T-helper 2 cell treated with Interferon-gamma antibody and Interleukin-4, amounts not matched to agents 5 μg/mL and 100 μg/mL, for 36 hours (primary cell): Measurements from ENCODE around the gene TRMT10A.
"Not testable (repeated sequence)": the region's sequence is repeated elsewhere in the genome, so short reads cannot be mapped to it uniquely, and the experiment has no call there.

Experiments
- DNase-seq: peaks from one replicate; pipeline ENCODE4 v3.0.0; 2021; ENCODE audit warnings: low spot score
- H3K27ac Mint-ChIP-seq: one replicate; pipeline ENCODE4 v1.8.0; 2021; ENCODE audit warnings: mild to moderate bottlenecking, mixed read lengths
- H3K27me3 Mint-ChIP-seq: one replicate; pipeline ENCODE4 v1.8.0; 2021; ENCODE audit warnings: low read depth, mixed read lengths
- H3K36me3 Mint-ChIP-seq: one replicate; pipeline ENCODE4 v1.8.0; 2021; ENCODE audit warnings: low read depth, mixed read lengths
- H3K4me1 Mint-ChIP-seq: one replicate; pipeline ENCODE4 v1.8.0; 2021; ENCODE audit warnings: low read depth, mixed read lengths
- H3K4me3 Mint-ChIP-seq: one replicate; pipeline ENCODE4 v1.8.0; 2022; ENCODE audit warnings: mild to moderate bottlenecking, moderate library complexity, mixed read lengths
- H3K9me3 Mint-ChIP-seq: one replicate; pipeline ENCODE4 v1.8.0; 2021; ENCODE audit warnings: mixed read lengths

Gene TRMT10A

DNA sequence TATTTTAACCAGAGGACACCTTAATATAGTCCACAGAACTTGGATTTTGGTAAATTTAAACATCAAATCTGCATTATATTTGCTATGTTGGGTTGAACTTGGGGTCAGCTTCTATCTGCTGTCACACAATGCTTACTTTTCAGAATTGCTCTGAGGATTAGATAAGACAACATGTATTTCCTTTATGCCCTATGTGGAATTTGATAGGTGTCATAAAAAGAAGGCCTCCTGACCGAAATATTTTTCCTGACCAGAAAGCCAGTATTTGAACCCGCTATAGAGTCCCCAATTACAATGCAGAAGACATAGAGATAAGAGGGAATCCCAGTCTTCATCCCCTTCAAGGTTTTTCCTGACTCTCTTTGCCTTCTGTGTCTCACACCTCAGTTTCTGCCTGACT is 14.9 kb upstream of the TRMT10A start:
- H3K27me3 Mint-ChIP-seq = peaks cover 23% of the 10 kb centered on the region
- H3K4me1 Mint-ChIP-seq = no peaks in the 10 kb centered on the region
- no peak overlapping the region for H3K27ac Mint-ChIP-seq
- no peak overlapping the region for H3K4me3 Mint-ChIP-seq
- no peak for DNase-seq
- H3K9me3 Mint-ChIP-seq = no peaks in the 10 kb centered on the region
- H3K36me3 Mint-ChIP-seq = no peaks in the 10 kb centered on the region

DNA sequence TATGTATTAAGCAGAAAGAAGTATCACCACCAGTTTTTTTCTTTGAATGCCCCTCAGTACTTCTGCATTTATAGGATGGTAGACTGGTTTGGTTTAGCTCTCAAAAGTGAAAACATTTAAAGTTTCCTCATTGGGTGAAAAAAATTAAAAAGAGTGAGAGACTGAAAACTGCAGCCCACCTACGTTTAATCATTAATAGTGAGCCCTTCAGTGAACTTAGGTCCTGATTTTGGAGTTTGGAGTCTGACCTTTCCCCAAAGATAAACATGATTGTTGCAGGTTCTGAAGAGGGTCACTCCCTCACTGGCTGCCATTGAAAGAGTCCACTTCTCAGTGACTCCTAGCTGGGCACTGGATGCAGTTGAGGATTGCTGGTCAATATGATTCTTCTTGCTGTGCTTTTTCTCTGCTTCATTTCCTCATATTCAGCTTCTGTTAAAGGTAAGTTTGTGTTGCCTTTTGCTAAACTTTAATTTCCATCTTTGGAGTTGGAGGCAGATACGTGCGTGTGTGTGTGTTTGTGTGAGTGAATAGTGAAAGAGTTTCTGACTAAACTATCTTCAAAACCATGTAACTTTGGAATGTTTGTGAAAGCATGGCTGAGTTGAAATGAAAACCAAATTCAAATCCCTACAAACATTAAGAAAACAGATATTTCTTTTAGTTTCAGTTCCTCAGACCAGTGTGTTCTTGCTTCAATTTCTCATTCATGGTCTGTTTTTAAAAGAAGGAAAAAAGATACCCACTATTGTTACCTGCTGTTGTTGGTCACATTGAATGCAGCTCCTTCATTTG is 10.9 kb upstream of the TRMT10A start, which contains the start of gene MTTP:
MTTP (plus strand) TSS at position 295 of the 795 bp plus-strand sequence; CDS start at position 381, 86 bp downstream.
- Mint-ChIP-seq H3K4me1 (no peaks in the 10 kb centered on the region), H3K4me3 (no peak within 1 kb of the TSS), H3K27ac (no peak within 1 kb of the TSS), H3K9me3 (no peaks in the 10 kb centered on the region), H3K27me3 (peaks cover 30% of the 10 kb centered on the region), H3K36me3 (no peaks in the 10 kb centered on the region)
- no peak for DNase-seq

DNA sequence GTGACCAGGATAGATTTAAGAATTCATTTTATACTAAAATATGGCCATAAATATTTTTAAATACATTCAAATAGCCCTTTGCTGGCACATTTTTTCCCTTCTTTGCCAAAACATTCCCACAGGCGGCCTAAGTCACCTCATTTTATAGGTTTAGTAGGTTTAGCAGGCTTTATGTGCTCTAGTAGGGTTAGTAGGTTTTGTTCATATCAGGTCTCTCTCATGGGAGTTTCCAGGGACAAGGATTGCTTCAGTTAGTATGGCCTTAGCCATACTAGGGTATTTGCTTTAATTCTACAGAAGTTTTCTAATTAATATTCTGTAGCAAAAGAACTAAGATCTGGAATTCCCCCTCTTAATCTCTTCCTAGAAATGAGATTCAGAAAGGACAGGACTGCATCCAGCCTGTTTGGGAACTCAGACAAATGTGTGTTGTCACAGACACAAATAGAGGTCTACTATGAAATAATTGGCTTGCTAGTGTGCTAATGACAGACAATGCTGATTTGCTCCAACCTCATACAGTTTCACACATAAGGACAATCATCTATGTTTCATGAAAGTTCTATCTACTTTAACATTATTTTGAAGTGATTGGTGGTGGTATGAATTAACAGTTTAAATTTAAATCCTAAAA is 10.0 kb upstream of the TRMT10A start:
- Mint-ChIP-seq H3K27ac (no peak overlapping the region), H3K4me3 (no peak overlapping the region), H3K4me1 (no peaks in the 10 kb centered on the region), H3K27me3 (peaks cover 26% of the 10 kb centered on the region), H3K36me3 (no peaks in the 10 kb centered on the region), H3K9me3 (no peaks in the 10 kb centered on the region)
- no peak for DNase-seq

DNA sequence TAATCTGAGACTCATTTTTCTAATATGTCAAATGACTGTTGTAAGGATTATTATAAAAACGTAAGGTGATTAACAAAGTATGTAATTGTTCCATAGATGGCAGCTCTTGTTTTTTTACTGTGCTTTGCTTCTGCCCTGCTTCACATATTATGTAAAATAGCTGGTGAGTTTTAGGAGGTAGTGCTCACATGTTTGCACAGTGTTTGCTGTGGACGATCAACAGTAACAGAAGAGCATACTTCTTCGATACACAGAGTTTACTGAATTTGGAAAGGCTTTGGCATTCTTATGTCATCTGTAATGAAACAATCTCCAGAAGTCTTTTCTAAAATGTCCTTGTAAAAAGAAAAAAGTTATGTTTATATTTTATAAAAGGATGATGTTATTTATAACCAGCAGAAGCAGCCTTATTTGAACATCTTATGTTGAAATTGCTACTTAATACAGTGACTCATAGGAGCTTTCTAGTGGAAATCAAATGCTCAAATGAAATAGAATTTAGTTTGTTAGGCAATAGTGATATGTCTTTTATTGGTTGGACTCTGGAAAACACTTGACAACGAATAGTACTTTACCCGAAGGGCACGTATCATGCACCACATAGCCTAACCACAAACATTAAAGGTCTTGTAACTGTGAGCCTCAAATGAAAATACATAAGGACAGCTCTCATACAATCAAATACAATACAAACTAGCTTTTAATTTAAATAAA is 8.8 kb upstream of the TRMT10A start:
- Mint-ChIP-seq H3K9me3 (no peaks in the 10 kb centered on the region), H3K27me3 (peaks cover 29% of the 10 kb centered on the region), H3K27ac (no peak overlapping the region), H3K4me3 (no peak overlapping the region), H3K4me1 (no peaks in the 10 kb centered on the region), H3K36me3 (no peaks in the 10 kb centered on the region)
- DNase-seq = no peak

DNA sequence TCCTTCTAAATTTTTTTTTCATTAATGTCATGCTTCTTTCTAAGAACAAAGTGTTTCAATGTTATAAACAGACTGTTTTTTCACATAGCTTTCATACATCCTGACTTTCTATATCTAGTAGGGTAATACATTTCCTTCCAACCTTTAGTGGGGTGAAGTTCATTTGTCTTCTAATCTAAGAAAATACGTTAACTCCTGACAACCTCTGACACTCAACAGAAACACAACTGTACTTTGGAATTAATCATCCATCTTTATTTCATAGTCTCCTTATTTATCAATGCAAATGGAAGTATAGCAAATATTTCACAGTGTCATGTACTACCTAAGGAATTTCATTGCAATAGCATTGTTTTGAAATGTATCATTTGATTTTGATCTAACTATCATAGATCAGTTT is 8.0 kb upstream of the TRMT10A start:
- no peak for DNase-seq
- Mint-ChIP-seq H3K4me1 (no peaks in the 10 kb centered on the region), H3K36me3 (no peaks in the 10 kb centered on the region), H3K4me3 (no peak overlapping the region), H3K27ac (no peak overlapping the region), H3K27me3 (peaks cover 31% of the 10 kb centered on the region), H3K9me3 (no peaks in the 10 kb centered on the region)

DNA sequence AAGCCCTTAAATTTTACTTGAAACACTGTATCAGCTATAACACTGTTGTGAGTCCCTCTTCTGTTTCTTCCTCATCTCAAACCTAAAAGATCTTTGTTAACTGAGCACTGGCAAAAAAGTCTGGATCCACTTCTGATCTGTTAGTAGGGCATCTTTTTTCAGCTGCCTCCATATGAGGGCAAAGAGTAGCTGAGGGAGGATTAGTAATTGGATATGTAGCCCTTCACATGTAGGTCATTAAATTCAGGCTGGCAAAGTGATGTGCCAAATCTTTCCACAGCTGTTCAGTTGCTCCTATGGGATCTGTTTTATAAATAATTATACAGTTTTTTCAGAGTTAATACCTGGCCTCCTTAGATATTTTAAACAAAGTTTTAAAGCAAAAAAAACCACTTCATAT is 1.1 kb upstream of the TRMT10A start:
- Mint-ChIP-seq H3K4me1 (peaks cover 12% of the 10 kb centered on the region), H3K9me3 (no peaks in the 10 kb centered on the region), H3K27ac (no peak overlapping the region), H3K36me3 (peaks cover 2% of the 10 kb centered on the region), H3K27me3 (peaks cover 15% of the 10 kb centered on the region), H3K4me3 (peak overlapping the region; percentile 21)
- DNase-seq = no peak

DNA sequence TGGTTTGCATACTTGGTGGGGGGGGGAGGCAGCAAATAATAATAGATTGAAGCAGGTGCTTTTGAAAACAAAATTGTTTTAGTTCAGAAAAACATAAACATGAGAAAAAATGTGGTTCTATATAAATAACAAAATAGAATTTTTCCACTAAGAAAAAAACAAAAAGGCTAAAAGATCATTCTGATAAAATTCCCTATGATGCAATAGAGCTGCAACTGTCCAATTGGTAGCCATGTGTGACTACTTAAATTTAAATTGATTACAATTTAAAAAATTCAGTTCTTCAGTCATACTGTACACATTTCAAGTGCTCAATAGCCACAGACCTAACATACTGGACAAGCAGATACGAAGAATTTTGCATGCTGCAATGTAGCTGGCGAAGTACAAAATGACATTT is 11.0 kb downstream of the TRMT10A start:
- Mint-ChIP-seq H3K4me1 (no peaks in the 10 kb centered on the region), H3K27me3 (no peaks in the 10 kb centered on the region), H3K4me3 (no peak overlapping the region), H3K36me3 (no peaks in the 10 kb centered on the region), H3K9me3 (no peaks in the 10 kb centered on the region), H3K27ac (no peak overlapping the region)
- no peak for DNase-seq

DNA sequence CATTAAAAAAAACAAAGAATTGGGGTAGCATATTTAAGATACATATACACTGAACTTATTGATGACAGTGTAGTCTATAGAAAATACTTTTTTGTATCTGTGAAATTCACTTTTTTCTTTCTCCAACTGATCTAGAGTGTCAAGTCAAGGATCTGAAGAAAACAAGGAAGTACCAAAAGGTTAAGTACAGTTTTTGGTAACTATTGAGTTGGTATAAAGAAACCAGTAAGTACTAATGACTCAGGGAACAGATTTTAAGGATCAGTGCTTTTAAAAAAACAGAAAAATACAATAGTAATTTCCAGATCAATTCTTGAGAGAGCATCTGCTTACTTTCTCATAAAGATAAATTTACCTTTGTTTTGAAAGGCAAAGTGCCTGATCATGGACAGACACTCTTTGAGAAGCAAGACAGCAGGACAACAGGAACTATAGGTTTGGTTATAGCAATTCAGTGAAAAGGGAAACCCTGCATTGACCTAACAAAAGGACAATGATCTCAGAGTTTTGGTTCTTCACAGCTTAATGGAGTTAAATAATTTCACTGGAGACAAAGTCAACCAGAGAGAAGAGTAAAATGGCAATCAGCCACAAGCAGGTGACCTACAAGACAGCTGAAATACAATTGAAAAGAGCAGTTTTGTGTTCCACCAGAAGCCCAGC is 23.4 kb downstream of the TRMT10A start:
- DNase-seq = no peak
- no peaks in the 10 kb centered on the region for H3K36me3 Mint-ChIP-seq
- H3K27ac Mint-ChIP-seq = no peak overlapping the region
- H3K4me1 Mint-ChIP-seq = no peaks in the 10 kb centered on the region
- peaks cover 4% of the 10 kb centered on the region for H3K9me3 Mint-ChIP-seq
- H3K27me3 Mint-ChIP-seq = no peaks in the 10 kb centered on the region
- no peak overlapping the region for H3K4me3 Mint-ChIP-seq

DNA sequence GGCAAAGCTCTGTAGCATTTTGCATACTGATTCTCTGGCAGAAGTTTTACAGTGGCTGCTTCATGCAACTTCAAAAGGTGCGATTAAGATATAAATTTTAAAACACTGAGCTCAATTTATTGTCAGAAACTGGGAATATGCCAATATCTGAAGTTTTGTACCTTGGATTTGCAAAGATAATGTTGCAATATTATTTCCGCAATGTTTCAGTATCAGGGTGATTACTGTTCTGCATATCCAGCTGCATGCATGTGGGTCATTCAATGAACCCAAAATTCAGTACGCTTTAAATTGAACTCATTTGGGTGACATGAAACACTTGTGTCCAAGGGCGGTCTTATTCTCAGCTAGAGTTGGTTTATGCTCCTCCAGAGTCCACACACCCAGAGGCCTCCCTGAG is 26.2 kb downstream of the TRMT10A start:
- Mint-ChIP-seq H3K9me3 (peaks cover 4% of the 10 kb centered on the region), H3K27me3 (peaks cover 3% of the 10 kb centered on the region), H3K4me1 (no peaks in the 10 kb centered on the region), H3K27ac (no peak overlapping the region), H3K36me3 (no peaks in the 10 kb centered on the region), H3K4me3 (no peak overlapping the region)
- DNase-seq = no peak

DNA sequence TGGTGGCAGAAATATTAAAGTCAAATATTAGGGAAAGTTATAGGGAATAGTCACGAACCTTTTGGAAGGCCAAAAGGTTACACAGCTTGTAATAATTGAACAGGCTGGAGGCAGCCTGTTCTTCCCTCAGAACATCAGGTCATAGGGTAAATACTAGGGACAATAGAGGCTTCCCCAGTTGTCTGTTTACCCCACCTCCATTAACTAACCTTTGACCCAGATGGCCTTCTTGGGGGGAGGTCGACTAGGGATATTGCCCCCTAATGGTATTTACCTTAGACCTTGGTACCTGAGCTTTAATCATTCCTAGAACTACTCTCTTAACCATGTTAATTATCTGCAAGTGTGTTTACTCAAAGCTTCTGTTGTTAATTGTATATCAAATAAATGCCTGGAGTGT is 27.0 kb downstream of the TRMT10A start:
- H3K36me3 Mint-ChIP-seq = no peaks in the 10 kb centered on the region
- no peak overlapping the region for H3K4me3 Mint-ChIP-seq
- no peaks in the 10 kb centered on the region for H3K9me3 Mint-ChIP-seq
- H3K27me3 Mint-ChIP-seq = peaks cover 7% of the 10 kb centered on the region
- H3K27ac Mint-ChIP-seq = no peak overlapping the region
- H3K4me1 Mint-ChIP-seq = no peaks in the 10 kb centered on the region
- no peak for DNase-seq

DNA sequence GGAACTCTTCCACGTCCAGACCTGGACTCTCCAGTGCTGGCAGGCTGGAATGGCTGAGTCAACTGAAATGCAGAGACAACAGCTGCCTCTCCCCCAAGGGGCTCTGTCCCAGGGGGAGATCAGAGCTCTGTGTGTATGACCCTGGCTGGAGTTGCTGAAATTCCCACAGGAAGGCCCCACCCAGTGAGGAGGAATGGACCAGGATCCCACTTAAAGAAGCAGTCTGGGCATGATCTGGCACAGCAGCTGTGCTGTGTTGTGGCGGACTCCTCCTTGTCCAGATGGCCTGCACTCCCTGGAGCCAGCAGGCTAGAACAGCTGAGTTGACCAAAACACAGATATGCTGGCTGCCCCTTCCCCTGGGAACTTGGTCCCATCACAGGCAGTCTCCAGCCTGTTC is 27.6 kb downstream of the TRMT10A start:
- Mint-ChIP-seq H3K27me3 (peaks cover 10% of the 10 kb centered on the region), H3K36me3 (no peaks in the 10 kb centered on the region), H3K4me3 (no peak overlapping the region), H3K27ac (no peak overlapping the region), H3K9me3 (no peaks in the 10 kb centered on the region), H3K4me1 (no peaks in the 10 kb centered on the region)
- DNase-seq = no peak

DNA sequence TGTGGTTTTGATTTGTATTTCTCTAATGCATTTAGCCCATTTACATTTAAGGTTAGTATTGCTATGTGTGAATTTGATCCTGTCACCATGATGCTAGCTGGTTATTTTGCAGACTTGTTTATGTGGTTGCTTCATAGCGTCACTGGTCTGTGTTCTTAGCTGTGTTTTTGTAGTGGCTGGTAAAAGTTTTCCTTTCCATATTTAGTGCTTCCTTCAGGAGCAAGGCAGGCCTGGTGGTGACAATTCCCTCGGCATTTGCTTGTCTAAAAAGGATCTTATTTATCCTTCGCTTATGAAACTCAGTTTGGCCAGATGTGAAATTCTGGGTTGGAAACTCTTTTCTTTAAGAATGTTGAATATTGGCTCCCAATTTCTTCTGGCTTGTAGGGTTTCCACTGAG is 29.1 kb downstream of the TRMT10A start:
- H3K9me3 Mint-ChIP-seq, H3K27ac Mint-ChIP-seq, H3K4me1 Mint-ChIP-seq, H3K4me3 Mint-ChIP-seq, DNase-seq, H3K36me3 Mint-ChIP-seq: not testable (repeated sequence)
- peaks cover 10% of the 10 kb centered on the region for H3K27me3 Mint-ChIP-seq

DNA sequence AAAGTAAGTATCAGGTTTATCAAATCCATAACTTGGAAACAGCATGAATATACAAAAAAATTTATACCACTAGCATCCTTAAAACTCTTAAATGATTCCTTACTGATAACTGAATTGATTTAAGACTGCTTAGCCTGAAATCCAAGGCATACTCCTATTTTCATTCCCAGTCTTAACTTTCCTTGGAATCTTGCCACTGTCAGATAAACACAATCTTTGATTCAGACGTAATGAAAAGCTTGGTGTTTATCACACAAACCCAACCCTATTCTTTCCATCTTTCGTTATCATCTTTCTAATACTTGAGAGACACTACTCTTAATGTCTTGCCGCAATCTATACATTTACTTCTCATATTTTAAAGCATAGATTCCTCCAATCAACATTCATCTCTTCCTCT is 33.9 kb downstream of the TRMT10A start:
- no peak overlapping the region for H3K4me3 Mint-ChIP-seq
- DNase-seq = no peak
- no peaks in the 10 kb centered on the region for H3K4me1 Mint-ChIP-seq
- H3K27ac Mint-ChIP-seq = no peak overlapping the region
- H3K27me3 Mint-ChIP-seq = peaks cover 15% of the 10 kb centered on the region
- no peaks in the 10 kb centered on the region for H3K9me3 Mint-ChIP-seq
- H3K36me3 Mint-ChIP-seq = no peaks in the 10 kb centered on the region

DNA sequence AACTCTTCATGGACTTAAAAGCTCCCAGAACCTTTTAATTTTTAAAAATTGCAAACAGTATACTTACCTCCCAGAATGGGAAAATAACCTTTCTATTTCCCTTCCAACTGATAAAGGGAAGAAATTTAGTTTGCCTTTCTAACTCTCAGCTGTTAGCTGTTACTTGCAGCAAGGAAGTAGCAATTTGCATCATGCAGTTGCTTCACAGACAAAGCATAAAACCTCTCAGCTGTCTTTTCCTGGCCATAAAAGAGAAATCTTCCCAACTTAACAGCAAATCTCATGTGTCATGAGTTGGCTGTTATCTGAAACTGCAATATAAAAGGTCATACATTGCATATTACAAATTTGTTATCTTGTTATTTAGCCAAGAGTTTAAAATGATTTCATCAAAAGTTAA is 34.6 kb downstream of the TRMT10A start:
- Mint-ChIP-seq H3K4me1 (no peaks in the 10 kb centered on the region), H3K27me3 (peaks cover 15% of the 10 kb centered on the region), H3K4me3 (no peak overlapping the region), H3K27ac (no peak overlapping the region), H3K9me3 (no peaks in the 10 kb centered on the region), H3K36me3 (no peaks in the 10 kb centered on the region)
- no peak for DNase-seq
